ENCODE results near the gene SLC25A29. TPM values are rescaled to one million over a fixed set of nuclear protein-coding genes. Genes with fewer than 3 reads are reported as not detected.
A peak's percentile ranks its signal among the peaks of the same experiment; 100 is the strongest.

The SLC25A29 gene
- total RNA-seq, 2 donors from 2014 or later: 234 to 263 TPM

DNA sequence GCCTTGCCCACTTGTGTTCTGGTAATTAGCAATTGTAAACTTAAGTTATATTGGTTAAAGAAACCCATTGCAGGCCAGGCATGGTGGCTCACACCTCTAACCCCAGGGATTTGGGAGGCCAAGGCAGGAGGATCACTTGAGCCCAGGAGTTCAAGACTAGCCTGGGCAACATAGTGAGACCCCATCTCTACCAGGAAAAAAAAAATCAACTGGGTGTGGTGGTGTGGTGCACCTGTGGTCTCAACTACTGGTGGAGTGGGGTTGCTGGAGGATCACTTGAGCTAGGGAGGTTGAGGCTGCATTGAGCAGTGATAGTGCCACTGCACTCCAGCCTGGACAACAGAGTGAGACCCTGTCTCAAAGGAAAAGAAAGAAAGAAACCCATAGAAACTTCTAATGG is 53.6 kb downstream of the SLC25A29 start:
- Mint-ChIP-seq H3K4me3 (no peak overlapping the region), H3K27me3 (ENCODE audit: insufficient read depth) (no peaks in the 10 kb centered on the region), H3K9me3 (no peaks in the 10 kb centered on the region), H3K4me1 (peaks cover 13% of the 10 kb centered on the region), H3K27ac (no peak overlapping the region), H3K36me3 (ENCODE audit: low read depth) (peaks cover 24% of the 10 kb centered on the region)
- Histone ChIP-seq H3K36me3 (ENCODE audit: control insufficient read depth, insufficient read depth, low read length) (peaks cover 15% of the 10 kb centered on the region), H3K4me3 (ENCODE audit: low read length) (no peak overlapping the region), H3K27me3 (ENCODE audit: control insufficient read depth, insufficient read depth, low read length, poor library complexity, severe bottlenecking) (no peaks in the 10 kb centered on the region), H3K4me1 (ENCODE audit: control insufficient read depth, insufficient read depth, low read length) (no peaks in the 10 kb centered on the region), H3K9me3 (ENCODE audit: control insufficient read depth, low read length) (no peaks in the 10 kb centered on the region), H3K27ac (ENCODE audit: low read depth, low read length) (no peak overlapping the region), H3K9ac (ENCODE audit: extremely low read depth, low read length, poor library complexity, severe bottlenecking) (no peak overlapping the region)
- TF ChIP-seq, protein P1, sequence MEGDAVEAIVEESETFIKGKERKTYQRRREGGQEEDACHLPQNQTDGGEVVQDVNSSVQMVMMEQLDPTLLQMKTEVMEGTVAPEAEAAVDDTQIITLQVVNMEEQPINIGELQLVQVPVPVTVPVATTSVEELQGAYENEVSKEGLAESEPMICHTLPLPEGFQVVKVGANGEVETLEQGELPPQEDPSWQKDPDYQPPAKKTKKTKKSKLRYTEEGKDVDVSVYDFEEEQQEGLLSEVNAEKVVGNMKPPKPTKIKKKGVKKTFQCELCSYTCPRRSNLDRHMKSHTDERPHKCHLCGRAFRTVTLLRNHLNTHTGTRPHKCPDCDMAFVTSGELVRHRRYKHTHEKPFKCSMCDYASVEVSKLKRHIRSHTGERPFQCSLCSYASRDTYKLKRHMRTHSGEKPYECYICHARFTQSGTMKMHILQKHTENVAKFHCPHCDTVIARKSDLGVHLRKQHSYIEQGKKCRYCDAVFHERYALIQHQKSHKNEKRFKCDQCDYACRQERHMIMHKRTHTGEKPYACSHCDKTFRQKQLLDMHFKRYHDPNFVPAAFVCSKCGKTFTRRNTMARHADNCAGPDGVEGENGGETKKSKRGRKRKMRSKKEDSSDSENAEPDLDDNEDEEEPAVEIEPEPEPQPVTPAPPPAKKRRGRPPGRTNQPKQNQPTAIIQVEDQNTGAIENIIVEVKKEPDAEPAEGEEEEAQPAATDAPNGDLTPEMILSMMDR (conservative IDR thresholded peaks at IDR 0.05): no peak
- no peak for DNase-seq

GRCh38 chr14:100250732-100251465 is 55.3 kb downstream of the SLC25A29 start:
- no peak for DNase-seq
- no peak overlapping the region for H3K27ac ChIP-seq (ENCODE audit: low read depth, low read length)
- H3K27ac Mint-ChIP-seq: peak overlapping the region; percentile 58
- no peak overlapping the region for H3K4me3 Mint-ChIP-seq
- WGBS, 2 experiments (ENCODE audit: insufficient coverage in 1 of 2, insufficient read length in 1 of 2): 60 to 94% methylated on average over 1 to 2 of the region's 2 CpGs
- H3K27me3 ChIP-seq (ENCODE audit: control insufficient read depth, insufficient read depth, low read length, poor library complexity, severe bottlenecking): no peaks in the 10 kb centered on the region
- no peaks in the 10 kb centered on the region for H3K9me3 ChIP-seq (ENCODE audit: control insufficient read depth, low read length)
- peaks cover 29% of the 10 kb centered on the region for H3K4me1 Mint-ChIP-seq
- peaks cover 8% of the 10 kb centered on the region for H3K36me3 ChIP-seq (ENCODE audit: control insufficient read depth, insufficient read depth, low read length)
- no peaks in the 10 kb centered on the region for H3K27me3 Mint-ChIP-seq (ENCODE audit: insufficient read depth)
- H3K9me3 Mint-ChIP-seq: no peaks in the 10 kb centered on the region
- no peak overlapping the region for H3K4me3 ChIP-seq (ENCODE audit: low read length)
- H3K9ac ChIP-seq (ENCODE audit: extremely low read depth, low read length, poor library complexity, severe bottlenecking): no peak overlapping the region
- peaks cover 22% of the 10 kb centered on the region for H3K36me3 Mint-ChIP-seq (ENCODE audit: low read depth)
- TF ChIP-seq, protein P1 (conservative IDR thresholded peaks at IDR 0.05): no peak
- peaks cover 4% of the 10 kb centered on the region for H3K4me1 ChIP-seq (ENCODE audit: control insufficient read depth, insufficient read depth, low read length)

DNA sequence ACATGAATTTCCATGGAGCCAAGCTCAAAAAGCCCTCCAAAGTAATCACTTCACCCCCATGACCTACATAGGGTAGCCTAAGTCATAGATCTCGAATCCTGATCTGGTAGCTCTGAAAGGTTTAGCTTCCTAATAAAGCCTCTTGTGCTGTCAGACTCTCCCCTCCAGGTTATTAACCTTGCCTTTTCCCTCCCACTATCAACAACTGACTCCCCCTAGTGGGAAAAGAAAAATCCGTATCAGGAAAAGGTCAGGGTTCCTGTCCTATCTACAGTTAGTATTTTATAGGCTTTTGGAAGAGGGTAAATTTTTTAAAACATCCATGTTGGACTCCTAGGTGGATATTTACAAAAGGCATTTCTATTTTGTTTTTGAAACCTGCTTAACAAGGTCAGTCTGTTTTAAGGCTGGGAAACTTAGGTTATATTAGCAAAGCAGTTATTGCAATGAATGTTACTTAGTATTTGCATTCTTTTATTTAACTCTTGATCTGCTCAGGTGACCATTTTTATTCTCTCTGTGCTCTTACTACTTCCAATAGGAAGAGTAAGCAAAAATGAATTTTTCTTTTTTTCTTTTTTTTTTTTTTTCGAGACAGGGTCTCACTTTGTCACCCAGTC is 59.3 kb downstream of the SLC25A29 start:
- no peak overlapping the region for H3K4me3 Mint-ChIP-seq
- H3K9me3 Mint-ChIP-seq: peaks cover 2% of the 10 kb centered on the region
- H3K9ac ChIP-seq (ENCODE audit: extremely low read depth, low read length, poor library complexity, severe bottlenecking): no peak overlapping the region
- H3K27me3 Mint-ChIP-seq (ENCODE audit: insufficient read depth): no peaks in the 10 kb centered on the region
- peaks cover 28% of the 10 kb centered on the region for H3K36me3 Mint-ChIP-seq (ENCODE audit: low read depth)
- H3K27me3 ChIP-seq (ENCODE audit: control insufficient read depth, insufficient read depth, low read length, poor library complexity, severe bottlenecking): no peaks in the 10 kb centered on the region
- no peaks in the 10 kb centered on the region for H3K9me3 ChIP-seq (ENCODE audit: control insufficient read depth, low read length)
- no peak overlapping the region for H3K27ac Mint-ChIP-seq
- H3K27ac ChIP-seq (ENCODE audit: low read depth, low read length): no peak overlapping the region
- 51% methylated on average over 3 of the region's 3 CpGs; no CpG with 5 or more reads in 1 of the 2 experiments for WGBS, 2 experiments (ENCODE audit: insufficient coverage in 1 of 2, insufficient read length in 1 of 2)
- peaks cover 22% of the 10 kb centered on the region for H3K36me3 ChIP-seq (ENCODE audit: control insufficient read depth, insufficient read depth, low read length)
- H3K4me1 Mint-ChIP-seq: peaks cover 43% of the 10 kb centered on the region
- no peak overlapping the region for H3K4me3 ChIP-seq (ENCODE audit: low read length)
- TF ChIP-seq, protein P1 (conservative IDR thresholded peaks at IDR 0.05): peak; percentile 79
- peak; percentile 49 for DNase-seq
- peaks cover 4% of the 10 kb centered on the region for H3K4me1 ChIP-seq (ENCODE audit: control insufficient read depth, insufficient read depth, low read length)

Measured in endodermal cell (in vitro differentiated cells).